K562 (cell line): Measurements from ENCODE around the gene BORCS5. TPM values are rescaled to one million over a fixed set of nuclear protein-coding genes. Genes with fewer than 3 reads are reported as not detected.

Experiments
- ATAC-seq: fragments of 200-7000 bp; cut with Tn5 transposase; 3 replicates; pipeline ENCODE4 v1.9.1; 2020; ENCODE audit warnings: moderate library complexity
- BruUV-seq: library from RNA; stranded (reverse); fragments of 400-500 nt; replicated peaks from 2 replicates; lab custom pipeline; 2021; lab: Mats Ljungman, UMichigan
- CTCF ChIA-PET: fragments of 300-600 bp; formaldehyde crosslinking; extraction: SDS; loops from one replicate; lab custom pipeline; 2021; ENCODE audit warnings: low intra/inter-chr PET ratio; lab: Yijun Ruan, JAX
- POLR2A ChIA-PET: fragments of 300-600, 350-650 bp; sonication (Branson Sonifier 250); formaldehyde crosslinking; extraction: SDS; loops from one replicate; lab custom pipeline; 2021; ENCODE audit warnings: antibody characterized with exemption, inconsistent platforms; lab: Yijun Ruan, JAX
- DNase-seq, 4 experiments: peaks; one replicate each; pipeline versions ENCODE4 v3.0.0 to v3.0.0-alpha.2; 2011 to 2018; ENCODE audit warnings: low spot score in 3 of 4, mixed read lengths in 3 of 4; ENCODE audit errors: extremely low read depth in 1 of 4
- FAIRE-seq: peaks from 2 replicates; lab custom pipeline; 2011; peaks lifted over from hg19 to GRCh38; lab: Jason Lieb, UNC
- H2AFZ ChIP-seq: 2 replicates; pipeline ENCODE4 v1.6.0; 2011; ENCODE audit warnings: low read depth, low read length, control low read depth, inconsistent platforms
- H3K27ac ChIP-seq: fragments of 200-600 bp; 3 replicates; pipeline ENCODE4 v1.8.0; 2011; ENCODE audit warnings: low read depth, mild to moderate bottlenecking, control low read depth, inconsistent platforms, low read length, moderate library complexity, mixed read lengths; ENCODE audit errors: extremely low read depth
- H3K27me3 ChIP-seq, 2 experiments: fragments of 300-600 bp in 1 of 2; 2 replicates in 1 of 2; 3 replicates in 1 of 2; pipeline versions ENCODE4 v1.6.0 to v1.8.0; 2011; ENCODE audit warnings: inconsistent platforms in 2 of 2, low read length in 2 of 2, mild to moderate bottlenecking in 1 of 2, mixed read lengths in 1 of 2, moderate library complexity in 1 of 2; ENCODE audit not compliant: control insufficient read depth in 2 of 2, insufficient read depth in 2 of 2
- H3K36me3 ChIP-seq: fragments of 300-600 bp; 3 replicates; pipeline ENCODE4 v1.8.0; 2011; ENCODE audit warnings: mild to moderate bottlenecking, low read length, inconsistent platforms; ENCODE audit not compliant: control insufficient read depth, insufficient read depth
- H3K4me1 ChIP-seq, 2 experiments: fragments of 200-600 bp in 1 of 2; replicated peaks in 1 of 2; 2 replicates in 1 of 2; 3 replicates in 1 of 2; pipeline versions ENCODE4 v1.5.1 to v1.8.0; 2011; ENCODE audit warnings: inconsistent platforms in 2 of 2, low read length in 2 of 2, mild to moderate bottlenecking in 1 of 2, mixed read lengths in 1 of 2, moderate library complexity in 1 of 2; ENCODE audit not compliant: control insufficient read depth in 2 of 2, insufficient read depth in 2 of 2
- H3K4me2 ChIP-seq: 2 replicates; pipeline ENCODE4 v1.6.1; 2011; ENCODE audit warnings: low read length, control low read depth, inconsistent platforms, mixed read lengths; ENCODE audit not compliant: insufficient read depth
- H3K4me3 ChIP-seq: fragments of 200-600 bp; sonication (generic), shearing (Covaris generic); 2 replicates; pipeline ENCODE4 v1.5.1; 2016; ENCODE audit warnings: control low read depth, inconsistent platforms
- H3K79me2 ChIP-seq: fragments of 200-600 bp; 3 replicates; pipeline ENCODE4 v1.8.0; 2011; ENCODE audit warnings: low read length, inconsistent platforms; ENCODE audit not compliant: control insufficient read depth, insufficient read depth
- H3K9ac ChIP-seq, 2 experiments: 2 replicates each; pipeline versions ENCODE4 v1.6.0 to v1.6.1; 2011; ENCODE audit warnings: low read depth in 2 of 2, low read length in 2 of 2, control low read depth in 1 of 2, inconsistent platforms in 1 of 2, mild to moderate bottlenecking in 1 of 2, mixed read lengths in 1 of 2; ENCODE audit not compliant: insufficient read depth in 1 of 2
- H3K9me1 ChIP-seq: one replicate; pipeline ENCODE4 v1.6.0; 2011; ENCODE audit warnings: inconsistent platforms, mild to moderate bottlenecking, low read length, moderate library complexity; ENCODE audit not compliant: control insufficient read depth, insufficient read depth
- H3K9me3 ChIP-seq: replicated peaks from 2 replicates; pipeline ENCODE4 v1.5.1; 2011; ENCODE audit warnings: low read depth, low read length, inconsistent platforms; ENCODE audit not compliant: control insufficient read depth, insufficient read depth
- H4K20me1 ChIP-seq: replicated peaks from 2 replicates; pipeline ENCODE4 v1.6.1; 2011; ENCODE audit warnings: low read length, inconsistent platforms, mixed read lengths; ENCODE audit not compliant: control insufficient read depth, insufficient read depth
- BCL6 ChIP-seq: fragments of 250-450 bp; sonication (Bioruptor Pico); IDR thresholded peaks from 2 replicates; pipeline ENCODE4 v1.4.0; 2020
- CBX2 ChIP-seq: fragments of 200-600 bp; sonication (generic); IDR thresholded peaks from one replicate; pipeline ENCODE4 v1.6.1; 2012; ENCODE audit warnings: mild to moderate bottlenecking, low read length, inconsistent platforms; ENCODE audit not compliant: insufficient read depth, poor library complexity, severe bottlenecking
- CXXC5 ChIP-seq: fragments of 250-450 bp; sonication (Bioruptor Pico); IDR thresholded peaks from 2 replicates; pipeline ENCODE4 v1.8.0; 2022; ENCODE audit warnings: inconsistent platforms, mild to moderate bottlenecking, moderate library complexity
- GMEB1 ChIP-seq: fragments of 250-450 bp; sonication (Bioruptor Pico); IDR thresholded peaks from 2 replicates; pipeline ENCODE4 v1.4.0; 2020; ENCODE audit warnings: mild to moderate bottlenecking
- HDAC2 ChIP-seq: fragments of 450-650 bp; IDR thresholded peaks from 2 replicates; pipeline ENCODE4 v1.6.1; 2016; ENCODE audit warnings: mild to moderate bottlenecking
- HEY1 ChIP-seq: fragments of 250-450 bp; sonication (Bioruptor Pico); IDR thresholded peaks from 2 replicates; pipeline ENCODE4 v1.5.0; 2020; ENCODE audit warnings: mild to moderate bottlenecking, moderate library complexity, borderline replicate concordance
- ID3 ChIP-seq, 2 experiments: fragments of 250-450 bp in 1 of 2; fragments of 450-650 bp in 1 of 2; sonication (Bioruptor Pico) in 1 of 2; IDR thresholded peaks; 2 replicates each; pipeline versions ENCODE4 v1.6.1 to v1.8.0; 2016 to 2021; ENCODE audit warnings: mild to moderate bottlenecking in 2 of 2, moderate library complexity in 2 of 2, missing compliant biosample characterization in 1 of 2, missing genetic modification characterization in 1 of 2
- SREBF2 ChIP-seq: sonication (generic); formaldehyde crosslinking; IDR thresholded peaks from 2 replicates; pipeline ENCODE4 v1.4.0; 2020; ENCODE audit warnings: mild to moderate bottlenecking, missing genetic modification reagents
- ZKSCAN3 ChIP-seq: fragments of 250-450 bp; sonication (Bioruptor Pico); IDR thresholded peaks from 2 replicates; pipeline ENCODE4 v1.4.0; 2020
- ZNF184 ChIP-seq: sonication (generic); formaldehyde crosslinking; IDR thresholded peaks from 2 replicates; pipeline ENCODE4 v1.5.0; 2020; ENCODE audit warnings: missing genetic modification reagents
- ZNF224 ChIP-seq: sonication (generic); formaldehyde crosslinking; IDR thresholded peaks from 2 replicates; pipeline ENCODE4 v1.8.0; 2022; ENCODE audit warnings: mild to moderate bottlenecking, missing genetic modification reagents
- WGBS: fragments of 100-300 bp; shearing (Covaris generic); methylation state at CpG from one replicate; pipeline ENCODE4 v1.1.6; 2016; ENCODE audit warnings: low coverage, mixed read lengths; ENCODE audit not compliant: insufficient coverage; ENCODE audit errors: missing lambda C conversion rate; 5-methylcytosine and 5-hydroxymethylcytosine counted together
- in situ Hi-C: fragments of 300-500 bp; cut with MboI; formaldehyde crosslinking; loops from 4 replicates; pipeline ENCODE4 v1.15.0; 2018; ENCODE audit warnings: inconsistent platforms, mixed read lengths
- intact Hi-C: fragments of 100-400 bp; cut with micrococcal nuclease; formaldehyde crosslinking; loops from 2 replicates; pipeline ENCODE4 v1.14.2; 2022
- polyA plus RNA-seq, 8 experiments: library from polyadenylated mRNA; depleted of rRNA in 4 of 8; stranded (reverse) in 5 of 8; unstranded in 3 of 8; fragments of >200 nt; fragmentation: Nextera tagmentation in 2 of 8; fragmentation: Illumina TruSeq in 1 of 8; extraction: Ambion mirVana in 2 of 8; extraction: Trizol in 1 of 8; gene quantifications; 2 replicates each; pipeline versions ENCODE4 v1.2.1 to v1.2.3, GENCODE V29; 2011 to 2014; ENCODE audit warnings: inconsistent platforms in 1 of 8, missing spikeins in 1 of 8
- total RNA-seq, 7 experiments: library from RNA; depleted of rRNA in 6 of 7; stranded (reverse); fragments of >200 nt in 6 of 7; fragmentation: Illumina TruSeq in 2 of 7; extraction: Trizol in 2 of 7; gene quantifications; 2 replicates each; pipeline versions ENCODE4 v1.2.1 to v1.2.3, GENCODE V29; 2011 to 2021; ENCODE audit warnings: low replicate concordance in 1 of 7

Gene BORCS5
- total and polyA plus RNA-seq, 9 of the 15 experiments (the other 6 are each of a cell fraction or from before 2014, with no cell fraction given) = 0.31 to 12.4 (median 6.6) TPM

DNA sequence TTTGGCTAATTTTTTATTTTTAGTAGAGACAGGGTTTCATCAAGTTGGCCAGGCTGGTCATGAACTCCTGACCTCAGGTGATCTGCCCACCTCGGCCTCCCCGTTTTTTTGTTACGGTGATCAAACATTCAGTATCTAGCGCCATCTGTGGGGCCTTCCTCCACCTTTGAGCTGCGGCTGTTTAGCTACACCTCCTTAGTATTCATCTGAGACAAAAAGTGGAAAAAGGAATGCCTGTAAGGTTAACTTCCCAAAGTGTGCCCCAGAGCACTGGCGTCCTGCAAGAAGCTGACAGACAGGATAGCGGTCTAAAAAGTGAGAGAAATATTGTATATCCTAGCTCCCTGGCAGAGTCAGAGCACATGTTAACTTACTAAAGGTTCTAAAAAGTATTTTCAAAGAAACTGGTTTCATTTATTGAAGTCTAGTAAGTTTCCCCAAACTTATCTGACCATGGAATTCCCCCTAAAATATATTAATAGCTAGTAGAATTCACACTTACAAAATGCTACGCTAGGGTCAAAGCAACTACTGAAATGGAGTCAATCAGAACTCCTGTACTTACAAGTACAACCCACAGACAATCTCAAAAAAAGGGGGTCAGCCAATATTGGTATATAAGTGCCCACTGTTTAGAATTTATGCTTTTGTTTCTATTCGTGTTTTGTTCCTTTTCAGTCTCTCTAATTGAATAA lies 146.7 kb downstream of the BORCS5 start (continued):
- TF ChIP-seq CBX2 (no peak), SREBF2 (CRISPR knock-in tag) (no peak)

DNA sequence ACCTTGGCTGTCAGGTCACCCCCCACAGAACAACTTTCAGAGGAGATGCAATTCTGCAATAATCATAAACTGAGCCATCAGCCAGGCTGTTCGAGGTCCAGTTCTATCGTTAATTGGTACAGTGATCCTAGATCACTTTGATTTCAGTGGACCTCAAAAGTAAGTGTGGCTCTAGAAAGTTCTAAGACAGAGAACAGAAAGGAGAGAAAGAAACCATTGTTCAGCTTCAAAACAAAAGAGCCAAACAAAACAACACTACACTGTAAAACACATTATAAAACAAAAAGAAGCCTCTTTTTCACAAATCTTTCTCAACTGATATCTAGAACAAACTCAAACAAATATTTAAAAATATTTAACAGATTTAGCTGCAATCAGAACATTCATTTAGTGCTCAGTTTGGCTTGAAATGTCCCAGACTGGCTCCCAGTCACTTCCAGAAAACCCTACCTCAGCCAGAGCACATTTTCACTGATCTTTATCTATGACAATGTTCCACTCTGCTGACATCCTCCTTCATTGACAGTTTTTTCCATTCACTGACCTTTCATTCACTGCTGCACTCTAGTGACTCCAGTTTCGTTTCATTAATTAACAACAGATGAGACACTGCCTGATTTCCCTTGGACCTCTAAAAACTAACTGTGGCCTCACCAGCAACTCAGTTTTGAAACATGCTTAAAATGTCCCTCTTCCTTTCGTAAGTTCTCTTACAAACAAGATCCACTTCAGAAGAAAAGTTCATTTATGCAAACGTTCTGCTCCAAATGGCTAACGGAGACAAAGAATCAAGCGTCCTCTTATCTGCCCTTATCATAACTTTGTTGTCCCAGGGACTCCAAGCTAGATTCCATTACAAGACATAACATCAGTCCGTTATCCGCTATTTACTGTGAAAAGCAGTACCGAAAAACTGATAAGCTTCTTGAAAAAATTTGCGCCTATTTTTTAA lies 148.9 kb downstream of the BORCS5 start:
- CTCF ChIA-PET = no interaction called here
- intact Hi-C loops (no loop called here), in situ Hi-C loops (no loop called here)
- H3K27me3 ChIP-seq = no peaks in the 10 kb centered on the region
- H3K9ac ChIP-seq = 0 out of 4 replicates have a peak overlapping the region, but pooled peaks of 1 of the 2 experiments have one; percentile 19
- H3K79me2 ChIP-seq = peaks cover 19% of the 10 kb centered on the region
- peak; percentile 73 for ATAC-seq
- H3K27ac ChIP-seq = 0 out of 3 replicates have a peak overlapping the region, but pooled peaks have one; percentile 9
- POLR2A ChIA-PET = interaction anchor here (0.5 to 1.3 kb wide), 6 partner anchors 13 to 220 kb away, joined by 3 to 7 read pairs (median 3); no protein-coding TSS in a partner anchor
- H4K20me1 ChIP-seq = peaks cover 4% of the 10 kb centered on the region
- no peaks in the 10 kb centered on the region for H3K9me3 ChIP-seq
- 15% methylated on average over 11 of the region's 11 CpGs for WGBS
- H3K4me1 ChIP-seq = peaks cover 3 to 18% of the 10 kb centered on the region in 2 experiments; a peak in 3 of 5 replicates
- peak; percentile 21 to 35 (median 27) for DNase-seq
- peak overlapping the region; percentile 62 for H3K4me2 ChIP-seq
- no TSS peak for BruUV-seq
- H3K36me3 ChIP-seq = no peaks in the 10 kb centered on the region
- no peaks in the 10 kb centered on the region for H3K9me1 ChIP-seq
- FAIRE-seq = peak; percentile 79
- no peak overlapping the region for H3K4me3 ChIP-seq
- peak overlapping the region; percentile 54 for H2AFZ ChIP-seq
- TF ChIP-seq BCL6 (CRISPR knock-in tag) (no peak), HEY1 (no peak), HDAC2 (no peak), ZKSCAN3 (no peak), GMEB1 (CRISPR knock-in tag) (no peak), CXXC5 (CRISPR knock-in tag) (0 out of 2 replicates have a peak, but pooled peaks have one; percentile 17), ZNF224 (CRISPR knock-in tag) (no peak), ID3 (CRISPR knock-in tag; IDR thresholded peaks at IDR 0.05) (no peak), ID3 (tag; IDR thresholded peaks at IDR 0.05) (peak; percentile 46; the same call in 1 of the 2 replicates), ZNF184 (CRISPR knock-in tag) (no peak)
